Measurements from ENCODE around the gene CPT1B. TPM values are rescaled to one million over a fixed set of nuclear protein-coding genes. Genes with fewer than 3 reads are reported as not detected.
"Not testable (repeated sequence)": the region's sequence is repeated elsewhere in the genome, so short reads cannot be mapped to it uniquely, and the experiment has no call there.

The CPT1B gene
- total RNA-seq, 5 donors from 2014 or later (not counting 1 experiment from before 2014, with no cell fraction given): 61.9 to 113 (median 94.5) TPM

DNA sequence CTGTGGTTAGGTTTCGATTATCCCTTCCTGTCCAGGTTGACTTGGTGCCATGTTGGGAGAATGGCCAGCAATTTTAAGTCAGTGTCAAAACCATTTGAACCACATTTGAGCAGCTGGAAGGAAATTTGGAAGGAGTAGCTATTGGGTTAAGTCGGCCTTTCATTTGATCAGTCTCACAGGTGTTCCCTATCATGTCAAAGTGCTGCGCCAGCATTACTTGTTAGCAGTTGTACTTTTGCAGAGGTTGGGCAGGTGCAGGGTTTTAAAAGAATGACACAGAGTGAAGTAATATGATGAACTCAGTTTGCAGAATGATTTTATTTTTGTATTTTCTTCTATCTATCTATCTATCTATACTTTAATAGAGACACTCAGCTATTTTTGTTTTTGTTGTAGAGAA lies 42.0 kb downstream of the CPT1B start:
- no peak for DNase-seq
- Histone ChIP-seq H3K4me1 (ENCODE audit: control insufficient read depth in 1 of 2, extremely low read depth in 1 of 2, insufficient read depth in 2 of 2, low read length in 2 of 2) (peaks cover 12 to 36% of the 10 kb centered on the region in 2 experiments), H3K27ac (ENCODE audit: low read length) (no peak overlapping the region), H3K4me3 (ENCODE audit: control insufficient read depth in 1 of 2, extremely low read depth in 1 of 2, low read length in 1 of 2) (no peak overlapping the region), H3K27me3 (replicated peaks in 1 of 2; ENCODE audit: control insufficient read depth in 2 of 2, extremely low read depth in 1 of 2, insufficient read depth in 2 of 2, low read length in 1 of 2) (no peaks in the 10 kb centered on the region), H3K36me3 (ENCODE audit: control insufficient read depth in 2 of 2, extremely low read depth in 1 of 2, insufficient read depth in 1 of 2, low read length in 1 of 2) (no peaks in the 10 kb centered on the region), H3K9me3 (no peaks in the 10 kb centered on the region)
- Mint-ChIP-seq H3K4me3 (no peak overlapping the region), H3K4me1 (peaks cover 48 to 60% (median 53%) of the 10 kb centered on the region in 3 donors), H3K27me3 (no peaks in the 10 kb centered on the region), H3K27ac (peak overlapping the region in 1 of 2 donors; percentile 99), H3K9me3 (no peaks in the 10 kb centered on the region), H3K36me3 (no peaks in the 10 kb centered on the region)
- ATAC-seq (replicated peaks in 1 of 4): no peak
- CTCF ChIA-PET: interaction anchor here (0.6 to 1.6 kb wide), 3 partner anchors 11 to 84 kb away, joined by 3 to 6 read pairs (median 5); partner anchors contain the start of gene SCO2 (in 2 of the 2)
- POLR2A ChIA-PET: no interaction called here
- WGBS (ENCODE audit: insufficient coverage): 64% methylated on average over 1 of the region's 3 CpGs

DNA sequence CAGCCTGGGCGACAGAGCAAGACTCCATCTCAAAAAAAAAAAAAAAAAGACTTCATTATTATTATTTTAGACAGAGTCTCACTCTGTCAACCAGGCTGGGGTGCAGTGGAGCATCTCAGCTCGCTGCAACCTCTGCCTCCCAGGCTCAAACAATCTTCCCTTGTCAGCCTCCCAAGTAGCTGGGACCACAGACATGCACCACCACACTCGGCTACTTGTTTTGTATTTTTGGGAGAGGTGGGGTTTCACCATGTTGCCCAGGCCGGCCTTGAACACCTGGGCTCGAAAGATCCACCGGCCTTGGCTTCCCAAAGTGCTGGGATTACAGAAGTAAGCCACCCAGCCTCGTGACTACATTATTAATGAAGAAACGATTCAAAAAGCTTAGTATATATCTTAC lies 43.1 kb downstream of the CPT1B start:
- ATAC-seq (replicated peaks in 1 of 4) (no peak), DNase-seq (no peak)
- no peak overlapping the region for H3K4me3 ChIP-seq (ENCODE audit: control insufficient read depth in 1 of 2, extremely low read depth in 1 of 2, low read length in 1 of 2)
- H3K4me1 Mint-ChIP-seq: peaks cover 39 to 52% (median 46%) of the 10 kb centered on the region in 3 donors
- H3K36me3 Mint-ChIP-seq: no peaks in the 10 kb centered on the region
- peak overlapping the region in 1 of 2 donors; percentile 48 for H3K27ac Mint-ChIP-seq
- no peak overlapping the region for H3K27ac ChIP-seq (ENCODE audit: low read length)
- ChIA-PET CTCF (interaction anchor here in 1 of 2 donors (1.6 kb wide), 1 partner anchor 9 kb away, joined by 5 read pairs; the partner anchor contains the start of gene SCO2), POLR2A (interaction anchor here (0.6 to 0.7 kb wide), 3 partner anchors 25 to 90 kb away, joined by 3 to 9 read pairs (median 6); no protein-coding TSS in a partner anchor)
- no peak overlapping the region for H3K4me3 Mint-ChIP-seq
- H3K4me1 ChIP-seq (ENCODE audit: control insufficient read depth in 1 of 2, extremely low read depth in 1 of 2, insufficient read depth in 2 of 2, low read length in 2 of 2): peaks cover 14 to 43% of the 10 kb centered on the region in 2 experiments
- H3K27me3 ChIP-seq (replicated peaks in 1 of 2; ENCODE audit: control insufficient read depth in 2 of 2, extremely low read depth in 1 of 2, insufficient read depth in 2 of 2, low read length in 1 of 2): peaks cover 0 to 4% of the 10 kb centered on the region in 2 experiments
- H3K9me3 Mint-ChIP-seq: no peaks in the 10 kb centered on the region
- no peaks in the 10 kb centered on the region for H3K27me3 Mint-ChIP-seq
- no peaks in the 10 kb centered on the region for H3K36me3 ChIP-seq (ENCODE audit: control insufficient read depth in 2 of 2, extremely low read depth in 1 of 2, insufficient read depth in 1 of 2, low read length in 1 of 2)
- H3K9me3 ChIP-seq: no peaks in the 10 kb centered on the region
- 100% methylated on average over 1 of the region's 8 CpGs for WGBS (ENCODE audit: insufficient coverage)

DNA sequence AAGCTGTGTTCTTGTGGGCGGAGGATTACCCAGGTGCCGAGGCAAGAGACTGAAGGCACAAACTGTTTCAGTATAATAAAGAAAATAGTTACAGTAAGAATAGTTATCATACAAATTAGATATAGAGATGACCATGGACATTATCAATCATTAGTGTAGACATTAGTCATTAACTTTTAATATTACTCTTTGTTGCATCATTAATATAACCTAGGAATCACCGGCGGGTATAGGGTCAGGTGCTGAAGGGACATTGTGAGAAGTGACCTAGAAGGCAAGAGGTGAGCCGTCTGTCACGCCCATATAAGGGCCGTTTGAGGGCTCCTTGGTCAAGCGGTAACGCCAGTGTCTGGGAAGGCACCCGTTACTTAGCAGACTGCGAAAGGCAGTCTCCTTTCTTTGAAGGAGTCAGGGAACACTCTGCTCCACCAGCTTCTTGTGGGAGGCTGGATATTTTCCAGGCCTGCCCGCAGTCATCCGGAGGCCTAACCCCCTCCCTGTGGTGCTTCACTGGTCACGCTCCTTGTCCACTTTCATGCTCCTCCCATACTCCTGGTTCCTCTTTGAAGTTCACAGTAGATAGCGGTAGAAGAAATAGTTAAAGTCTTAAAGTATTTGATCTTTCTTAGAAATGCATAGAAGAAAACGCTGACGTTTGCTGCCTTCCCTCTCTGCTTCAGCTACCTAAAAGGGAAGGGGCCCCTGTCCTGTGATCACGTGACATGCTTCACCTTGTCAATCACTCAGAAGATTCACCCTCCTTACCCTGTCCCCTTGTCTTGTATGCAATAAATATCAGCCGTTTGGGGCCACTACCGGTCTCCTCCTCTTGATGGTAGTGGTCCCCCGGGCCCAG lies 44.1 kb downstream of the CPT1B start:
- POLR2A ChIA-PET: interaction anchor here in 1 of 2 donors (0.7 kb wide), 1 partner anchor 48 kb away, joined by 6 read pairs; no protein-coding TSS in a partner anchor
- H3K27me3 Mint-ChIP-seq; H3K36me3 Mint-ChIP-seq; H3K27me3 ChIP-seq (replicated peaks in 1 of 2; ENCODE audit: control insufficient read depth in 2 of 2, extremely low read depth in 1 of 2, insufficient read depth in 2 of 2, low read length in 1 of 2); H3K27ac ChIP-seq (ENCODE audit: low read length); ATAC-seq (replicated peaks in 1 of 4); H3K9me3 ChIP-seq; H3K9me3 Mint-ChIP-seq; CTCF ChIA-PET; DNase-seq; H3K36me3 ChIP-seq (ENCODE audit: control insufficient read depth in 2 of 2, extremely low read depth in 1 of 2, insufficient read depth in 1 of 2, low read length in 1 of 2); H3K4me3 ChIP-seq (ENCODE audit: control insufficient read depth in 1 of 2, extremely low read depth in 1 of 2, low read length in 1 of 2): not testable (repeated sequence)
- peaks cover 12 to 42% of the 10 kb centered on the region in 2 experiments for H3K4me1 ChIP-seq (ENCODE audit: control insufficient read depth in 1 of 2, extremely low read depth in 1 of 2, insufficient read depth in 2 of 2, low read length in 2 of 2)
- H3K27ac Mint-ChIP-seq: peak overlapping the region; percentile 75 to 92
- H3K4me3 Mint-ChIP-seq: peak overlapping the region; percentile 13 to 38 (median 34)
- WGBS (ENCODE audit: insufficient coverage): 90% methylated on average over 8 of the region's 21 CpGs
- H3K4me1 Mint-ChIP-seq: peaks cover 29 to 43% (median 36%) of the 10 kb centered on the region in 3 donors

DNA sequence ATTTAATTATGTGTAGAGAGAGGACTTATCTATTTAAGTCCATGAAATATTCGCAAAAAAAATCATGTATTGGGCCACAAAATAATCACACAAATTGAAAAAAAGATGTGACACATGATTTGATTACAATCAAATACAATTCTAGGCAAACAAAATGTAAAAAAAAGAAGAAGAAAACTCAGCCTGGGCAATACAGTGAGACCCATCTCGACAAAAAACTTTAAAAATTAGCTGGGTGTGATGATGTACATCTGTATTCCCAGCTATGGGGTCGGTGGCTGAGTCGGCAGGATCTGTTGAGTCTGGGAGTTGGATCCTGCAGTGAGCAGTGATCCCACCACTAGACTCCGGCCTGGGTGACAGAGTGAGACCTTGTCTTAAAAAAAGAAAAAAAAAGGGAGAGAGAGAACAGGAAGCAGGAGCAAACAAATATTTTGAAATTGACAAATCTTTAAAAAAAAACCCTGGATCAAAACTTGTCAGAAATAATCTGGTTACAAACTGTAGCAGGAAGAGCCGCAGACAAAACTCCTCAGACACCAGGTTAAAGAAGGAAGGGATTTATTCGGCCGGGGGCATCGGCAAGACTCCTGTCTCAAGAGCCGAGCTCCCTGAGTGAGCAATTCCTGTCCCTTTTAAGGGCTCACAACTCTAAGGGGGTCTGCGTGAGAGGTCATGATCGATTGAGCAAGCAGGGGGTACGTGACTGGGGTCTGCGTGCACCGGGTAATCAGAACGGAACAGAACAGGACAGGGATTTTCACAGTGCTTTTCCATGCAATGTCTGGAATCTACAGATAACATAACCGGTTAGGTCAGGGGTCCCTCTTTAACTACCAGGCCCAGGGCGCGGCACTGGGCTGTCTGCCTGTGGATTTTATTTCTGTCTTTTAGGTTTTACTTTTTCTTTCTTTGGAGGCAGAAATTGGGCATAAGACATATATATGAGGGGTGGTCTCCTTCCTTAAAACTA lies 45.1 kb downstream of the CPT1B start:
- DNase-seq (no peak), ATAC-seq (replicated peaks in 1 of 4) (no peak)
- Histone ChIP-seq H3K4me3 (ENCODE audit: control insufficient read depth in 1 of 2, extremely low read depth in 1 of 2, low read length in 1 of 2) (no peak overlapping the region), H3K9me3 (no peaks in the 10 kb centered on the region), H3K27ac (ENCODE audit: low read length) (no peak overlapping the region), H3K36me3 (ENCODE audit: control insufficient read depth in 2 of 2, extremely low read depth in 1 of 2, insufficient read depth in 1 of 2, low read length in 1 of 2) (no peaks in the 10 kb centered on the region), H3K4me1 (ENCODE audit: control insufficient read depth in 1 of 2, extremely low read depth in 1 of 2, insufficient read depth in 2 of 2, low read length in 2 of 2) (peaks cover 12 to 42% of the 10 kb centered on the region in 2 experiments), H3K27me3 (replicated peaks in 1 of 2; ENCODE audit: control insufficient read depth in 2 of 2, extremely low read depth in 1 of 2, insufficient read depth in 2 of 2, low read length in 1 of 2) (peaks cover 0 to 4% of the 10 kb centered on the region in 2 experiments)
- ChIA-PET CTCF (interaction anchor here in 1 of 2 donors (1.2 kb wide), 1 partner anchor 30 kb away, joined by 3 read pairs; no protein-coding TSS in a partner anchor), POLR2A (no interaction called here)
- Mint-ChIP-seq H3K4me1 (peaks cover 29 to 45% (median 40%) of the 10 kb centered on the region in 3 donors), H3K36me3 (no peaks in the 10 kb centered on the region), H3K27ac (peak overlapping the region; percentile 89 to 92), H3K4me3 (peak overlapping the region; percentile 67 to 86 (median 74)), H3K9me3 (no peaks in the 10 kb centered on the region), H3K27me3 (no peaks in the 10 kb centered on the region)
- WGBS (ENCODE audit: insufficient coverage): 96% methylated on average over 8 of the region's 19 CpGs

DNA sequence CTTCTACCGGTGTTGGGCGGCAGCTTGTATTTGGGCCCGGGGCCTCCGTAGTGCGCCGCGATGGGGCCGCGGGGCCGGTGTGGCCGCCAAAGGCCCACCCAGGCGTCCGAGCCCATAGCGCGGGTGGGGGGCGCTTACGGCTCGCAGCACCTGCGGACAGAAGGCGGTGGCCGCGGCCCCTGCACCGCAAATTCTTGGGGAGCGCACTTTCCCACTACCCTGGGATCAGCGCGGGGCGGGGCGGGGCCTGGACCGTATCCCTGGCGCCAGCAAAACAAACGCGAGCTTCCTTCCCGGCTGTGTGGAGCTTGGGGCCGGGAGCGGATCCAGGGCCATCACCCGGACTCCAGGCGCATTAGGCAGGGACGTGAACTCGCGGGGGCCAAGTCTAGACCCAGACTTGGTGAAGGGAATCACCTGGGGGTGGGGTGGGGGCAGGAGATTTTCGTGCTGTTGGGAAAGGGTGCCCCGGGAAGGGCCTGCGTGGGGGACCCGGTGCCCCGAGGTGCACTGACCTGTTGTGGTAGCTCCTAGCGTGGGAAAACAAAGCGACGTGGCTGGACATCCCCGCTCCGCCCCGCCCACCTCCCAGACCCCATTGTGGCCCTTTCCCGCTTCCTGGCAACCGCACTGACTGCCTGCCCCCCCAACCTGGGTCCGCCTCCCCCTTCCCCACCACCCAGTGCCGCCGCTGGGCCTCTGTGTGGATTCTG lies 46.1 kb downstream of the CPT1B start:
- Histone ChIP-seq H3K27me3 (replicated peaks in 1 of 2; ENCODE audit: control insufficient read depth in 2 of 2, extremely low read depth in 1 of 2, insufficient read depth in 2 of 2, low read length in 1 of 2) (peaks cover 0 to 4% of the 10 kb centered on the region in 2 experiments), H3K36me3 (ENCODE audit: control insufficient read depth in 2 of 2, extremely low read depth in 1 of 2, insufficient read depth in 1 of 2, low read length in 1 of 2) (no peaks in the 10 kb centered on the region), H3K4me3 (ENCODE audit: control insufficient read depth in 1 of 2, extremely low read depth in 1 of 2, low read length in 1 of 2) (peak overlapping the region in 1 of 2 donors; percentile 91), H3K4me1 (ENCODE audit: control insufficient read depth in 1 of 2, extremely low read depth in 1 of 2, insufficient read depth in 2 of 2, low read length in 2 of 2) (peaks cover 12 to 50% of the 10 kb centered on the region in 2 experiments), H3K9me3 (no peaks in the 10 kb centered on the region), H3K27ac (ENCODE audit: low read length) (peak overlapping the region; percentile 97)
- ChIA-PET CTCF (interaction anchor here in 1 of 2 donors (1.2 kb wide), 1 partner anchor 31 kb away, joined by 3 read pairs; no protein-coding TSS in a partner anchor), POLR2A (no interaction called here)
- Mint-ChIP-seq H3K36me3 (no peaks in the 10 kb centered on the region), H3K27me3 (no peaks in the 10 kb centered on the region), H3K9me3 (no peaks in the 10 kb centered on the region), H3K27ac (peak overlapping the region; percentile 89 to 95), H3K4me1 (peaks cover 33 to 49% (median 44%) of the 10 kb centered on the region in 3 donors), H3K4me3 (peak overlapping the region; percentile 84 to 89 (median 86))
- ATAC-seq (replicated peaks in 1 of 4) (no peak), DNase-seq (no peak)
- WGBS (ENCODE audit: insufficient coverage): 3% methylated on average over 38 of the region's 56 CpGs

Measured in T-cell (primary cell).